GM18517 (cell line): ENCODE data around the gene RBBP8.

Experiments used
- ATAC-seq: cut with Tn5 transposase; IDR thresholded peaks from one replicate; pipeline ENCODE4 v1.9.1; 2021; ENCODE audit warnings: mild to moderate bottlenecking, moderate library complexity; ENCODE audit not compliant: unreplicated experiment

Gene RBBP8

DNA sequence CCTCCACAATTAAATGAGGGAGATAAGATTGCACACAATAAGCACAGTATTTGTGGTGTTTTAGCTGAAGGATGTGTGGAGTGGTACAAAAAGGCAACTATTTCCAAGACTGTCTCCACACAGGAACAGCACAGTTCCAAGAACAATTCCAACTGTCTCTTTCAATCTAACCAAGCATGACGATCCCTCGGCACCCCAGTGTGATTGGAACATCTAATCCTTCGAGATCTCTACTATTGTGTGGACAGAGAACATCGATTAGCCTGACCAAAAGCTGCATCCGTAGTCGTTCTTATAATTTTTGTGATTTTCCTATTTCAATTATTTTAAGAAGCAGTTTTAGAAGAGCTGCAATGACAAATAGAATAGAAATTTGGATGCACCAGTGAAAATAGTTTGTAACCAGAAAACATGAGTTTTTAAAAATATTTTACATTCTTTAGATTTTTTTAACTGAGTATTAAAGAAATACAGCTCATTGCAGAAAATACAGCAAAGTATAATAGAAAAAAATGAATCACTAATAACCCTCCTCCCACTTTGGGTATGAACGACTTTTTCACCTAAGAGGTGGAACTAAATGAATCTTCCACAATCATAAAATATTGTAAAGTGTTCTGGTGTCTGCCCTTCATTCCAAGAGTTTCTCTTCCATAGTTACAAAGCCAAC lies 125.8 kb downstream of the RBBP8 start:
- no peak for ATAC-seq

DNA sequence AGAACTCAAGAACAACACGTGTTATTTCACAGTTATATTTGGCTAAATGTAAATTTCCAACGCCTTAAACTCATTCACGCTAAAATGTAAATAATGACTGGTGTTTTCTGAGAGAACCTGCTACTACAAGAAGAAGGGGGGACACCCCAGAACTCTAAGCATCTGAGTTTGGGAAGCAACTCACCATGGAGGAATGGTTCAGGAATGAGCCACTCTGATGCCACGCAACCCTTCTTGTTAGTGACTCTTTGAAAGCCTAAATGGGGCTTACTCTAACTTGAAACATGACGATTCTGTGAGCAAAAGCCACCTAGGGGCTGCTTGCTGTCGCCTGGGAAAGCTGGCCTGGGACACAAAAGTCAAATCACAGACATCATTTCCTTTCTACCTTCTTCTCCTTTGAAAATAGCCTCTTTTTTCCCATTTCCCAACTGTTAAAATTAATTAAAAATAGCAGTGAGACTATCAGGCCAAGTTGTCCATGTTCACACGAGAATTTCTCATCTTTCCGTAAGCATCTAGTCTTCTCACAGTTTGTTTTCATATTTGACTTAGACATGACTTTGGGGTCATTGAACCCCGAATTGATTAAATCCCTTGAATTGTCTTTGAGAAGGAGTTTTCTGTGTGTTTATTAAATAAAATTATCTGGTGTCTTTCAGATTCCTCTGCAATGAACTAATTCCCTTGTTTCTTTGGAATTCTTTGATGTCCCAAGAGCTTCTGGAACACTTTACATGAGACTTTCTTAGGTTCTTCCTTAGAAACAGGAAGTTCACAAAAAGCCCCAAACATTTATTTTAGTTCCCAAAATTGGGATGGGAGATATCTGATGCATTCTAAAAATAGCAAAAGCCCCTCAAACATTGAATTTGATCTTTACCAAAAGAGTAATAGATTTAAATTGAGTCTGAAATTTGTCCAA lies 126.7 kb downstream of the RBBP8 start:
- ATAC-seq: no peak

DNA sequence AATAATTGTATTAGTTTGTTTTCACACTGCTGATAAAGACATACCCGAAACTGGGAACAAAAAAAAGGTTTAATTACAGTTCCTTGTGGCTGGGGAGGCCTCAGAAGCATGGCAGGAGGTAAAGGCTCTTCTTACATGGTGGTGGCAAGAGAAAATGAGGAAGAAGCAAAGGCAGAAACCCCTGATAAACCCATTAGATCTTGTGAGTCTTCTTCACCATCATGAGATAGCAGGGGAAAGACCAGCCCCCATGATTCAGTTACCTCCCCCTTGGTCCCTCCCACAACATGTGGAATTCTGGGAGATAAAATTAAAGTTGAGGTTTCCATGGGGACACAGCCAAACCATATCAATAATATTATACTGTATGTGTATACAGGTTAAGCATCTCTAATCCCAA lies 128.9 kb downstream of the RBBP8 start:
- no peak for ATAC-seq

DNA sequence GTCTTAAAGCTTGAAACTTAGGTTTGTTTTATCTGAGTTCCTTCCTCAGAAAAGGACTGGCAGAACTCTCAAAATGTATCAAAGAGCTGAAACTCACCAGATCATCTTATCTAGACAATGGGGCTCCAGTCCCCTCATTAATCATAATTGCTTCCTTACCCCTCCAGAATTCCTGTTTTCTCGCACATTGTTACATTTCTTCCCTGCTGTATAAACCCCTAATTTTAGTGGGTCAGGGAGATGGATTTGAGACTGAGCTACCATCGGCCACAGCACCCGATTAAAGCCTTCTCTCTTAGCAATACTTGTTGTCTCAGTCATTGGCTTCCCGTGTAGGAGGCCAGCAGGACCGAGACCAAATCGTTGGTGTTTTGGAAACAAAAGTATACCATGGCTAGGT lies 130.4 kb downstream of the RBBP8 start:
- ATAC-seq: no peak

DNA sequence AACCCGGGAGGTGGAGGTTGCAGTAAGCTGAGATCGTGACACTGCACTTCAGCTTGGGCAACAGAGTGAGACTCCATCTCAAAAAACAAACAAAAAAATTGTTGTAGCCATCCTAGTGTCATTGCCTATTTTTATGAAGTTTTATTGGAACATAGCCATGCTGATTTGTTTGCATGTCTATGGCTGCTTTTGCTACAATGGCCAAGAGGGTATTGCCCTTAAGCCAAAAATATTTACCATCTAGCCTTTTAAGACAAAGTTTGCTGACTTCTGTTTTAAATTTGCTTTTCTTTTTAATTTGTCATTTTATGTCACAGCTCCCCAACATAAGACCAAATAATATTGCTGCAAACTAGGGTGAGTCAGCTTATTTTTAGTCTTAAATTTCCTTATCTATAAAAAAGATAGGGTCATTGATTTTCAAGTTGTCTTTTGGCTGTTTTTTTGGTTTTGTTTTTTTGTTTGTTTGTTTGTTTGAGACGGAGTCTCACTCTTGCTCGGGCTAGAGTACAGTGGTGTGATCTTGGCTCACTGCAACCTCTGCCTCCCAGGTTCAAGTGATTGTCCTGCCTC lies 132.2 kb downstream of the RBBP8 start:
- ATAC-seq: no peak

DNA sequence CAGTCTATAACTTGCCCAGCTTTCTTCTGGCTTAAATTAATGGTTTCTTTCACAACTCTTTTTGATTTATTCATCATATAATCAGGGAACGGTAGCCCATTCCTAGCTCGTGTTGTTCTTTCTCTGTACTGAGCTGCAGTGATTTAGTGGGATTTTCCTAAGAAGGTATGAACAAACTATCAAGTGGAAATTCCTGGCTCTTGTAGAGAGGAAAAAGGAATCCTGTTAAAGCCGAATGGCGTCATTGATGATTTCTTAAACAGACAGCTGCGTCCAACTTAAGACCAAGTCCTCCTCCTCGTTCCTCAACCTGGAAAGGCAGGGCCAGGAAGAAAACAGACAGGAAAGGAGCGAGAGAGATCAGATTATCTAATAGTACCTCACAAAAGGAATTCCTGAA lies 132.9 kb downstream of the RBBP8 start:
- no peak for ATAC-seq

DNA sequence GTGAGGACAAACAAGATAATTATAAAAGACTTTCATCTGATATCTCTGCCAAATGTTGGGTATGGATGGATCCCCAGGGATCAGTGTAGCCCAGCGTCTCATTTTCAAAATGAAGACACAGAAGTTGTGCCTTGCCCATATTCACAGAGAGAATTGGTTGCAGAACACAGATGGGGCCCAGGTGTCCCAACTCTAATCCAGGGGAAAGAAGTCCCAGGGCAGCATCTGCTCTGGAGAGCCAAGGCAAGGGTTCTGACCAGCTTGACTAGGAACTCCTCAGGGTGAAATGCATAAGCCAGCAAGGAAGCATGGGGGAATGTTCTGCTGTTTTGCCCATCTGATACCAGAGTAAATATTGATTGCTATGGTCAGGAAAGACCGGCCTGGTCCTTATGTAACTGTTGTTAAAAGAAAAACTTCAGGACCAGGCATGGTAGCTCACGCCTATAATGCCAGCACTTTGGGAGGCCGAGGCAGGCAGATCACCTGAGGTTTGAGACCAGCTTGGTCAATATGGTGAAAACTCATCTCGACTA lies 133.4 kb downstream of the RBBP8 start:
- ATAC-seq: no peak

DNA sequence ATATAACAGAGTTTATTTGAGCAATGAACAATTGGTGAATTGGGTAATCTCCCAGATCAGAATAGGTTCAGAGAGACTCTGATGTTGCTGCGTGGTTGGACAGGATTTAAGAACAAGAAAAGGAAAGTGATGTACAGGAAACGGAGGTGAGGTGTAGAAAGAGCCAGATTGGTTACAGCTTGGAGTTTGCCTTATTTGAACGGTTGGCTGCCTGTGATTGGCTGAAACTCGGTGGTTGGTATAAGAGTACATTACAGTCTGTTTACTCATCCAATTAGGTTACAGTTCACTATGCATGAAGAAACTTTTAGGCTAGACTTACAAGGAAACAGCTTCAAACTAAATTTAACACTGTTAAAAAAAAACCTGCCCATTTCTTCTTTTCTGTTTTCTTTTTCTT lies 134.1 kb downstream of the RBBP8 start:
- ATAC-seq: no peak

DNA sequence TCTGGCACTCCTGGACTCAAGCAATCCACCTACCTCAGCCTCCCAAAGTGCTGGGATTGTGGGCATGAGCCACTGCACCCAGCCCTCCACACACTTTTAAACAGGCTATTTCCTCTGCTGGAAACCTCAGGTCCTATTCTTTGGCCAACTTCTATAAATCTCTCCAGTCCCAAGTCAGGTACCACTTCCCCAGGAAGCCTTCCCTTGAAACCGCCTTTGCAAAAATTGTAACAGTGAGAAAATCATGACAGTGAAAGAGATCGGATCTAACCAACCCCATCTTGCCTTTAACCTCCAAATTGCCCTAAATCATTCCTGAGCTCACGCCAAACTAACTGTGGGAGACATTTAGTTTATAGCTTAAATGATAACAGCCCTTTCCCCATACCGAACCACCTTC lies 134.9 kb downstream of the RBBP8 start:
- ATAC-seq: no peak

DNA sequence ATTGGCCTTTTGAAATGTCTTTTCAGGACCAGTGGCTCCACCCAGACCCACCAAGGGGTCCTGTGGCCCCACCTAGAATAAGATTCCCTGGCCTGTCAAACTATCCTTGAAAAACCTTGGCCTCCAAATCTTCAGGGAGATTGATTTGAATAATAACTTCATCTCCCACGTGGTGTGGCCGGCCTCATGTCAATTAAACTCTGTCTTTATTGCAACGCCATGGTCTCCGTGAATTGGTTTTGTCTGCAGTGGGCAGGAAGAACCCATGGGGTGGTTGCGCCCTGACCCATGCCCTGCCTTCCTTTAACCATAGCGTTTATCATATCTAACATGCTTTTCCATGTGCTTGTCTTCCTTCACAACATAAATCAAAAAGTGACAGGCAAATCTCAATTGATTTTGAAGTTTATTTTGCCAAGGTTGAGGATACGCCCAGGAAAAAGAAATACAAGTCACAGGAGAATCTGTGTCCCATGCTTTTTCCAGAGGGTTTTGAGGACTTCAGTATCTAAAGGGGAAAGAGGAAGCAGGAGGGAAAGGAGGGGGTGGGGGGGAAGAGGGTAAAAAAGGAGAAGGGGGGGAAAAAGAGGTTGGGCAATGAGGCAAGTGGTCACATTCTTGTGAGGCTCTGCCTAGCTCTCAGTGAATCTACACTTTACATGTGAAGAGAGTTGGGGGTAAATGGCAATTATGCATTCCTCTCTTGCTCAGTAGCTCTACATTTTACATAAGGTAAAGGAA lies 135.6 kb downstream of the RBBP8 start:
- ATAC-seq: no peak

DNA sequence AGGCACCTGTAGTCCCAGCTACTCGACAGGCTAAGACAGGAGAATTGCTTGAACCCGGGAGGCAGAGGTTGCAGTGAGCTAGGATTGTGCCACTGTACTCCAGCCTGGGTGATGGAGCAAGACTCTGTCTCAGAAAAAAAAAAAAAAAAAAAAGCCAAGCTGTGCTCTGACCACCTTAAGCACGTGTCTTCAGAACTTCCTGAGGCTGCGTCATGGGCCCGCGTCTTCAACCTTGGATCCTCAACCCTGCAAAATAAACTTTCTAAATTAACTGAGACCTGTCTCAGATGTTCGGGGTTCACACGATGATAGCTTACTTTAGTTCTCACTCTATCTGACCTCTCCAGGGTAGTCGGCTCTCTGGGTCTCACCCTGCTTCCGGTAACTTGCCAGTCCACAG lies 136.4 kb downstream of the RBBP8 start:
- no peak for ATAC-seq

DNA sequence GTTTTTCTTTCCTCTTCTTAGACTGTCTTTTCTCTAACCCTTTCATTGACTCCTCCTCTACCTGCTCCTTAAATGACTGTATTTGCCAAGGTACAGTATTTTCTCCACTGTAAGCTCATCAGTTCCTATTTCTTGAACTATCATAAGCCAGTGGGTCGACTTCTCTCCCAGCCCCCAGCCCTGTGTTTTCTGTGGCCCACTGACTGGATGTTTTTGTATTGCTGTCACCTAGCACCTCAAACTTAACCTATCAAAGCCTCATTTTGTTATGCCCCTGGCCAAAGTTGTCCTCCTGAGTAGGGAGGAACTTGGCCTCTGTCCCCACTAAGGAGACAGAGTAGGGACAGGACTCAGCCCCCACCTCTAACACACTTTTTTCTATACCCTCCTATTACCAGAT lies 136.8 kb downstream of the RBBP8 start:
- ATAC-seq: no peak

DNA sequence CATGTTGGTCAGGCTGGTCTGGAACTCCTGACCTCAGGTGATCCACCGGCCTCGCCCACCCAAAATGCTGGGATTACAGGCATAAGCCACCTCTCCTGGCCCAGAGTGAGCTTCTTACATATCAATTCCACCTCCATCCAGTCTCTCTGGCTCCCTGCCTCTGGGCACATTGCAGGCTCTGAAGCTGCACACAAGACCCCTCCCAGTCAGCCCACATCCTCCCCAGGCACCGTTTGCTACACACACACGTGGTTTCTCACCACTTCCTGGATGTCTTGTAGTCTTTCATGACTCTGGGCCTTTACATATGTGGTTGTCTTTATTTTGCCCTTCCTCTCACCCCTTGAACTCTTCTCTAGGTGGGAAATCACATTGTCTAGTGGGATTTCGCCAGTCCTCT lies 138.2 kb downstream of the RBBP8 start:
- ATAC-seq: peak; percentile 96

DNA sequence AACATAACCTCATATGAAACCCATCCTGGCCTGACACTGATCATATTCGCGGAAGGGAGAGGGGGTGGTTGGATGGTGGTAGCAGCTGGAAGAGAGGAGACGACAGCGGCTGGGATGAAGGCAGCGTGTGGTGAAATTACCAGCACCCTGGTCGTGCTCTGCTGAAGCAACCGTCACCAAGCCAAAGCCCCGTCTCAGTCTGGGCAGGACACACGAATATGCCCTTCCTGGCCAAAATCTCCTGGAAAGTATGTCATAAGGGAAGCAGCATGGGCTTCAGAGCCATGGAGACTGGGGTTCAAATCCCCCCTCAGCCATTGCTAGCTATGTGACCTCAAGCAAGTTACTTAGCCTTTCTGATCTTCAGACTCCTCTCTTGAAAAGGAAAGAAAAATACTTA lies 139.0 kb downstream of the RBBP8 start:
- no peak for ATAC-seq

DNA sequence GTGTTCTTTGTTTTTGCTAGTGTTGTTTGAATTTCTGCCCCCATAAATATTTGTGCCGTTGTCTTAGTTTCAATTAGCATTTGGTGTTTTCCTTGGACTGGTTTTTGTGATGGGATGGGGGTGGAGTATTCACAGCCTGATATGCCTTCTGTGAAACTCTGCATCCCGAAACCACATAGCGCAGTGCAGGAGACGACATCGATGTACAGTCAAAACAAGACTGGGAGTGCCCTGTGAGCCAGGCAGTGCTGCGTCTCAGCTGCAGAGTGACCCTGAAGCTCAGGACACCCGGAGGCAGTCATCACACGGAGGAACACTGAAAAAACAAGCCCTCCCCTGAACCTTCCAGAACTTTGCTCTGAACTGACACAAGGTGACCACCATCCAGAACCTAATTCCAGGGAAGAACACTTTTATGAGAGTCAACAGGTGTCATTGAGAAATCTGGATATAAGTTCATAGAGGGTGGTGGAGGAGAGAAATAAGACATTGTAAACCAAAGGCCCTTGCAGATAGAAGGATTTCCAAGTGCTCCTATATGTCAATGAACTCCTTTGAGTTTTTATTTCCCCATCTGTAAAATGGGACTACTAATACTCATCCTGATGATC lies 141.0 kb downstream of the RBBP8 start:
- no peak for ATAC-seq
